Hematopoietic multipotent progenitor cell (in vitro differentiated cells): ENCODE data around the gene MGAT5B. TPM values are rescaled to one million over a fixed set of nuclear protein-coding genes. Genes with fewer than 3 reads are reported as not detected.
"Not testable (repeated sequence)": the region's sequence is repeated elsewhere in the genome, so short reads cannot be mapped to it uniquely, and the experiment has no call there.

ENCODE experiments used
- DNase-seq, 3 donors: peaks; one replicate each; pipeline ENCODE4 v3.0.0-alpha.2; 2011 to 2015; ENCODE audit warnings: low read depth in 2 of 3, low spot score in 2 of 3
- total RNA-seq: library from RNA; depleted of rRNA; stranded (reverse); fragments of >200 nt; gene quantifications from one replicate; pipeline ENCODE4 v1.2.3, GENCODE V29; 2012

The MGAT5B gene
- total RNA-seq, 1 donor = 0.27 TPM

- DNase-seq = no peak
Observed at GRCh38 chr17:76845541-76846017, 22.6 kb upstream of the MGAT5B start.

DNA sequence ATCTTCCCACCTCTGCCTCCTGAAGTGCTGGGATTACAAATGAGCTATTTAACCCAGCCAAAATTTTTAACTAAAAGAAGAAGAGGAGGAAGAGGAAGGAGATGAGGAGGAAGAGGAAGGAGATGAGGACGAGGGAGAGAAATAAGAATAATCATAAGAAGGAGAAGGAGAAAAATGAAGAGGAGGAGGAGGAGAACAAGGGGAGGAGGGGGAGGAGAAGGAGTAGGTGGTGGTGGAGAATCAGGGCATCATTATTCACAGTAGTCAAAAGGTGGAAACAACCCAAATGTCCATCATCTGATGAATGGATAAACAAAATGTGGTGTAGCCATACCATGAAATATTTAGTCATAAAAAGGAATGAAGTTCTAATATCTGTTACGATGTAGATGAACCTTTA lies 21.2 kb upstream of the MGAT5B start:
- no peak for DNase-seq

GRCh38 chr17:76848670-76849069 lies 19.5 kb upstream of the MGAT5B start:
- peak in 1 of 3 donors; percentile 46 for DNase-seq

- not testable (repeated sequence) for DNase-seq
Observed at GRCh38 chr17:76849160-76849559, 19.0 kb upstream of the MGAT5B start.

DNA sequence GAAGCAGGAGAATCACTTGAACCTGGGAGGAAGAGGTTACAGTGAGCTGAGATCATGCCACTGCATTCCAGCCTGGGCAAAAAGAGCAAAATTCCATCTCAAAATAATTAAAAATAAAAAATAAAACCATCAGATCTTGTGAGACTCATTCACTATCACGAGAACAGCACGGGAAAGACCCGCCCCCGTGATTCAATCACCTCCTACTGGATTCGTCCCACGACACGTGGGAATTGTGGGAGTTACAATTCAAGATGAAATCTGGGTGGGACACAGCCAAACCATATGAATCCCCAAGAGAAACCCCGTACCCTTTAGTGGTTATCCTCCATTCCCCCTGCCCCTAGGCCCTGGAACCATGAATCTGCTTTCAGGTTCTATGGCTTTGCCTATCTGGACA lies 15.4 kb upstream of the MGAT5B start:
- DNase-seq = no peak

DNA sequence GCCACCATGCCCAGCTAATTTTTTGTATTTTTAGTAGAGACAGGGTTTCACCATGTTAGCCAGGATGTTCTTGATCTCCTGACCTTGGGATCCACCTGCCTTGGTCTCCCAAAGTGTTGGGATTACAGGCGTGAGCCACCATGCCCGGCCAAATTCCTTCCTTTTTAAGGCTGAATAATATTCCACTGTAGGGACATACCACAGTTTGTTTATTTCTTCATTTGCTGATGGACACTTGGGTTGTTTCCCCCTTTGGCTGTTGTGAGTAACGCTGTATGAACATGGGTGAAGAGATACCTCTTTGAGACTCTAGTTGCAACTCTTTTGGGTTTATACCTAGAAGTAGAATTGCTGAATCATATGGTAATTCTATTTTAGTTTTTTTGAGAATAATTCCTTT lies 13.1 kb upstream of the MGAT5B start:
- DNase-seq = no peak

- DNase-seq = no peak
Observed at GRCh38 chr17:76862079-76862478, 6.1 kb upstream of the MGAT5B start.

- DNase-seq = no peak
Observed at GRCh38 chr17:76862494-76862893, 5.7 kb upstream of the MGAT5B start.

DNA sequence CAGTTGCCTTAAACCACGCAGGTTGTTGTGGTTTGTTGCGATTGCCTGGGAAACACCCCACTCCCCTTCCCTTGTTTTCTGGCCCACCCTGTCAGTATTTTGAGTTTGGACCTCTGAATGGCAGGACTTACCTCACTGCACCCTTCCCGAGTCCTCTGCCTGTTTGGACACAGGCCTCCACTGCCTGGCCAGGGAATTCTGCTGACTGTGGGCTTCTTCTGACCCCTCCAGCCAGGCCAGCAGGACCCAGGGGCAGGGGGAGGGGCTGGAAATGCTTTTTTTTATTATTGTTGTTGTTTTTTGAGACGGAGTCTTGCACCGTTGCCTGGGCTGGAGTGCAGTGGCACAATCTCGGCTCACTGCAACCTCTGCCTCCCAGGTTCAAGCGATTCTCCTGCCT lies 4.2 kb upstream of the MGAT5B start:
- no peak for DNase-seq

- no peak for DNase-seq
Observed at GRCh38 chr17:76865174-76865573, 3.0 kb upstream of the MGAT5B start.

GRCh38 chr17:76866203-76866602 lies 2.0 kb upstream of the MGAT5B start:
- no peak for DNase-seq

DNA sequence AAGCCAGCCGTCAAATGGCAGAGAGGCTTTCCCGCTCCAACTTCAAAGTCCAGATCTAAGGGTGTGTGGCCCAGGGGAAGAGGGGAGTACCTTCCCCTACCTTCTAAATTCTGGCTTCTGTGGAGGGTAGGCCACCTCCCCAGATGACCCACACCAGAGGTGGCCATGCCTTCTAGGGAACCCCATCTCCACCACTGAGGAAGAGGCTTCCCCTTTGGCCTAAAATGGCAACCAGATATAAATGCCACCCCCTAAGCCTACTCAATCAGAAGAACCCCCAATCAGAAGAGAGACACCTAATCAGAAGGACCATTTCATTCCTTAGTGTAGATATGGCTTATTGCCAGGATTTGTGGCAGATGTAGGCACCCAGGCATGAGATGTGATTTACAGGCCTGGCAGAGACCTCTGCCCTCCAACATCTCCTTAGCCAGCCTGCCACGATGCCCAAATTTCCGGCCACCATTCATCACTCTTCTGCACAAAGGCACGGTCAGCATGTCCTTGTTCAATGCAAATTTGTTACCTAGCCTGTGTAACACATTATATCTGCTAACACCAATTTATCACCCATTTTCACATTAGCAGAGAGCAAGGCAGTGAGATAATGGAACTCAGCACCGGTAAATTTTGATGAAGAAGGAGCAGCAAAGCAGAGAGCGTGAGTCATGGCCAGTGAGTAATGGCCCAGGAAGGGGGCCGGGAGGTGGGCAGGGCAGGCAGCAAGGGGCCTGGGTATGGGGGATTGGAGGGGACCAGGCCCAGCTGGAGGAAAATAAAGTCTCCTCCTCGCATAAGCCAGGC lies 1.2 kb upstream of the MGAT5B start:
- DNase-seq = no peak

DNA sequence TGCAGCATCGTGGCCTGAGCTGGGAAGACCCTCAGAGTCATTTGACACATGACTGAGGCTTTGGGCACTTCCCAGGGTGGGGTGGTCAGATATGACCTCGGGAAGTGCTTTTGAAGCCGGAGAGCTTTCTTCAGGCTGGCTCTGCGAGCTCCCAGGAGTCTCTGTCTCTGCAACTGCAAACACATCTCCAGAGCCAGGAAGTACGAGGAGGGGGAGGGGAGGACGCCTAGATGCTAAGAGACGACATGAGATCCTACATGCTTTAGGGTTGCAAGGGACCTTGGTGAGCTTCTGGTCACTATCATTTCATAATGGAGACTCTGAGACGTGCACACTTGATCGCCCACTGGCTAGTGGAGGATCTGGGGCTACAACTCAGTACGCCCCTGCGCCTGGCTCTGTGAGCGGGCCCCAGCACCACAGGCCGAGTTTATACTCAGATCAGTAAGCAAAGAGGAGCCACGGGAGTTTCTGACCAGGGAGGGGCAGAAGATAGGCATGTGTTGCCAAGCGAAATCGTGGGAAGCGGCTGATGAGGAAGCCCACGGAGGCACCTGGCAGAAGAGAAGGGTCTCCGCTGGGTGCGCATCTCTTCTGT lies 527 bp upstream of the MGAT5B start:
- no peak for DNase-seq

- DNase-seq = peak in 1 of 3 donors; percentile 7
Observed at GRCh38 chr17:76868669-76869495, 678 bp downstream of the MGAT5B start.

GRCh38 chr17:76869496-76870376 lies 1.5 kb downstream of the MGAT5B start:
- DNase-seq = no peak

DNA sequence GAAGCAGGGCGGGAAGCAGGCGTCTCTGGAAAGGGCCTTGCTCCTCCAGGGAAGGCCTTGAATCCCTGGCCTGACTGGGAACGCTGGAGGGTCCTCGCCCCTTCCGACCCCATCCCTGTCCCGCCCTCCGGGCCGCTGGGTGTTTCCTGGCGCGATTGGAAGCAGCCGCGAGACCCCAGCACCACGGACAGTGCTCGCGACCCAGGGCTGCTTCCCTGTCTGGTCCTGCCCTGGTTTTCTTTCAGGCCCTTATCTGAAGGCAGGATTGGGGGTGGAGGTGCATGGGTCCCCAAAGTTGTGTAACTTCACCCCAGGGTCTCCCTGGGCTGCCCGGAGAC lies 2.1 kb downstream of the MGAT5B start:
- DNase-seq = peak in 1 of 3 donors; percentile 34

DNA sequence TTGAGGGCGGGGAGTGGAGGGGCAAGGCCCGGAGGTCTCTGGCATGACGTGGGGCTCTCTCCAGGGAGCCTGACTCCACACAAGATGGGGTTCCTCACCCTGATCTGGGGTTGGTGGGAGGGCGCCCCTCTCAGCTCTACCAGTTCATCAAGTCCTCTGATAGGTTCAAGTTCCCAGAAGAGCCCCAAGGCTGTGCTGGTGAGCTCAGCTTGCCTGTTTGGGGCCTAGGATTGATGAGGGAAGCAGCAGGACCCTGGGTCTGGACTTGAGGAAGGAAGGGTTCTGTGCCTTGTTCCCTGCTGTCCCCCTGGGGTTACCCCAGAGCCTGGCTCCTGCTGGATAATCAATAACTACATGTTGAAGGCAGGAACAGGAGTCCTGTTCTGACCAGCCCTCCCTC lies 3.5 kb downstream of the MGAT5B start:
- no peak for DNase-seq

DNA sequence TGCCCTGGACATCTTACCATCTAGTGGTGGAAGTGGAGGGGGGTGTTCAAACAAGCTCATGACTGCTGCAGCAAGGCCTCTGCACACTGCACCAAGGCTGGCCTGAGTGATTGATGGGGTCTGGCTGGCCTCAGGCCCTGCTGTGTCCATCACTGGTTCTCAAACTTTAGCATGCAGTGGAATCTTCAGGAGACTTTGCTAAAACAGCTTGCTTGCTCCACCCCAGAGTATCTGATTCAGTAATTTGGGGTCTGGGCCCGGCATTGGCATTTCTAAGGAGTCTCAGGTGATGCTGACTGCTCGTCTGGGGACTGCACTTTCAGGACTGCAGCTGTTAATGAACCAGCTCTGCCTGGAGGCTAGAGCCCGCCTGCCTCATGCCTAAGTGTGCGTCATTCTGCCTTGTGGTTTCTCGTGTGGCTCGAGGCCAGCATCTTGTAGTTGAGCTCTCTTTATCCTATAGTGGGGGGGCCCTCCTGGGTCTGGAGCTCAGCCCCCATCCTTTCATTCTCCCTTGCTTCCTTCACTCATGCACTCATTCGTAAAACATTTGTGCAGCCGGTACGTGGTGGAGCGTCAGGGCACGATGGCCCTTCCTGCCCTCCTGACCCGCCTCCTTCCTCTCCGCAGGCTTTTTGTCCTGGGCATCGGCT lies 4.1 kb downstream of the MGAT5B start:
- DNase-seq = peak in 2 of 3 donors; percentile 60 to 79

GRCh38 chr17:76872874-76873221 lies 4.6 kb downstream of the MGAT5B start:
- DNase-seq = no peak

GRCh38 chr17:76873856-76874255 lies 5.7 kb downstream of the MGAT5B start:
- no peak for DNase-seq
